ENCODE results near the gene REEP3.

Gene REEP3

DNA sequence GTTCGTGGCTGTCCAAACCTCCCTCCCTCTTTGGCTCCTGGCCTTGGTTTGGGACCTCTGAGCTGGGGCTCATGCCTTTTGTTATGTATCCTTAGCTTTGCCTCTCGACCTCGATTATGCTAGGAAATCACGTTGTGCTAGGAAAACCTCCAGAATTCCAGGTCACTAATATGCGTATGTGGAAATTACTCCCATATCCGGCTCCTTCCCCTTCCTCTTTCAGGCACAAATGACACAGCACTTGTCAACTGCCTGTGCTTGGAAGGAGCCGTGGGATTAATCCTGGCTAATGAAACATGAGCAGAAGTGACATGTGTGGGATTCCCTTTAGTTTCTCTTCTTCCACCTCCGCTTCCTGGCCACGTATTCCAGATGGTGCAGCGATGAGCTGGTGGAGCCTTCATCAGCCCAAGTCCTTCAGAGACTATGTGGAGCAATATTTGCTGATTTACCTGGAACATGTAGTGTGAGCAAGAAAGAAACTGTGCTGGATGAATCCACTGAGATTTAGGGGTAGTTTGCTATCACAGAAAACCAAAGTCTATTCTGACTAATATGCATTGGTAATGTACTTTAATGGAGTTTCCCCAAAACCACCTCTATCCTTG is 149.2 kb downstream of the REEP3 start:
- no peak overlapping the region for H3K4me3 ChIP-seq (ENCODE audit: low read length)
- H3K4me1 ChIP-seq (ENCODE audit: control insufficient read depth, insufficient read depth, low read length) = peaks cover 15% of the 10 kb centered on the region
- H3K36me3 ChIP-seq (ENCODE audit: control insufficient read depth, insufficient read depth, low read length) = no peaks in the 10 kb centered on the region
- H3K9ac ChIP-seq (ENCODE audit: low read length) = no peak overlapping the region
- no peaks in the 10 kb centered on the region for H3K27me3 ChIP-seq (ENCODE audit: control insufficient read depth, insufficient read depth, low read length)
- H3K27ac ChIP-seq (ENCODE audit: low read depth, low read length) = no peak overlapping the region

DNA sequence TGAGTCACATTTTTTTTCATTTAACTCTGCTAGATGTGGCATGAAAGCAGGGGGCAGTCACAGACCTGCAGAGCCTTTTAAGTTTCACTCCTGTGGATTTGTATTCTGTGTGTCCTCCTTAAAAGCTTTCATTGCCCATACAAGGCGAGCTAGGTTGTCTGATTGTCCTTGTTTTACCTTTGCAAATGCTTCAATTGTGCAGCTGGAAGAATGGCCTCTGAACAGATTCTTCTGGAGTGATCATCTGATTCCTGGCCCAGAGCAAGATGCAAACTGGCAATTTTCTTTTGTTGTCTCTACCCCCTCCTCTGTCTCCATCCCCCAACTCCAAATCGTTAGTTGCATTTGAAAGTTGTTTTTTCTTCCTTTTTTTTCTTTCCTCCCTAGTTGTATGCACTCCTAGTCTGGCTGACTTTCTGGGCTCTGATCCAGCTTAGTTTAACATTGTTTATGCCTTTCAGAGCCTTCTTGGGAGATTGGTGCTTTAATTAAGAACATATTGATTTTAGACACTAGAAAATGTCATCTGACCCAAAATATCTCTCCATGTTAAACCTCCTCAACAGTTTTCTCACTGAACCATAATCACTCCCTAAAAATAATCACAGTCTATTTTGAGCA is 150.2 kb downstream of the REEP3 start:
- Histone ChIP-seq H3K4me1 (ENCODE audit: control insufficient read depth, insufficient read depth, low read length) (peaks cover 15% of the 10 kb centered on the region), H3K27me3 (ENCODE audit: control insufficient read depth, insufficient read depth, low read length) (no peaks in the 10 kb centered on the region), H3K27ac (ENCODE audit: low read depth, low read length) (peak overlapping the region; percentile 57), H3K36me3 (ENCODE audit: control insufficient read depth, insufficient read depth, low read length) (no peaks in the 10 kb centered on the region), H3K9ac (ENCODE audit: low read length) (no peak overlapping the region), H3K4me3 (ENCODE audit: low read length) (no peak overlapping the region)

DNA sequence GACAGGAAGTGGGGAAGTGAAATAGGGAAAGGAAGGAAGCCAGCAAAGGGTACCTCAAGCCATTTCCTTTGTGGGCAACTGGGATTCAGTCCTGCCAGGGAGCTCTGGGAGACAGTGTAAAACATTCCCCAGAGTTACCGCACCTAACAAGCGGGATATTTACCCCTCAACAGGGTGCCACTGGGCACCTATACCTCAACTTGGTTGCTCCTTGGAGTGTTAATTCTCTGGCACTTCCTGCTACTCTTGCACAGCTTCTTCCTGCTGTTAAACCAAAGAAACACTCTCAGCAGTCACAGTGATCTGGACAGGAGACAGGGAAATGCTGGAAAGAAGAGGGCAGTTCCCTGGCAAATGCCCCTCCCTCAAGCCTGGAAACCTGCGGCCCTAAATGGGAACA is 151.3 kb downstream of the REEP3 start:
- Histone ChIP-seq H3K9ac (ENCODE audit: low read length) (no peak overlapping the region), H3K27ac (ENCODE audit: low read depth, low read length) (no peak overlapping the region), H3K4me3 (ENCODE audit: low read length) (no peak overlapping the region), H3K4me1 (ENCODE audit: control insufficient read depth, insufficient read depth, low read length) (peaks cover 15% of the 10 kb centered on the region), H3K36me3 (ENCODE audit: control insufficient read depth, insufficient read depth, low read length) (no peaks in the 10 kb centered on the region), H3K27me3 (ENCODE audit: control insufficient read depth, insufficient read depth, low read length) (no peaks in the 10 kb centered on the region)

DNA sequence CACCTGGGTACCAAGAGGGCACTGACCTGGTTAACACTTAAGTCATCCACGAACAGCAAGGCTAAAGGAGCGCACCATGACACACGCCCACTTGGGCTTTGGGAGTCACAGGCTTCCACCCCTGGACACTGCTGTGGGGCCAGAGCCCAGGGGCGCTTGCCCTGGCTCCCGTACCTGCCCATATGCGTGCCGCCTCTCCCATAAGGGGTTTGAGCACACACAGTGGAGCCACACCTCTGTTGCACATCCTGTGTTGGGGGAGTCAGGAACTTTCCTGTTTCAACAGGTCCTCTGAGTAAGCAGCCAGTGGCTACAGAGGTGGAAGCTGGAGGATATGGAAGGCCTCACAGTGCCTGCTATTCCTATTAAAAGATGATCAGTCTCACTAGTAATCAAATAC is 152.0 kb downstream of the REEP3 start:
- no peaks in the 10 kb centered on the region for H3K27me3 ChIP-seq (ENCODE audit: control insufficient read depth, insufficient read depth, low read length)
- no peak overlapping the region for H3K4me3 ChIP-seq (ENCODE audit: low read length)
- H3K4me1 ChIP-seq (ENCODE audit: control insufficient read depth, insufficient read depth, low read length) = peaks cover 15% of the 10 kb centered on the region
- H3K36me3 ChIP-seq (ENCODE audit: control insufficient read depth, insufficient read depth, low read length) = no peaks in the 10 kb centered on the region
- no peak overlapping the region for H3K27ac ChIP-seq (ENCODE audit: low read depth, low read length)
- no peak overlapping the region for H3K9ac ChIP-seq (ENCODE audit: low read length)

DNA sequence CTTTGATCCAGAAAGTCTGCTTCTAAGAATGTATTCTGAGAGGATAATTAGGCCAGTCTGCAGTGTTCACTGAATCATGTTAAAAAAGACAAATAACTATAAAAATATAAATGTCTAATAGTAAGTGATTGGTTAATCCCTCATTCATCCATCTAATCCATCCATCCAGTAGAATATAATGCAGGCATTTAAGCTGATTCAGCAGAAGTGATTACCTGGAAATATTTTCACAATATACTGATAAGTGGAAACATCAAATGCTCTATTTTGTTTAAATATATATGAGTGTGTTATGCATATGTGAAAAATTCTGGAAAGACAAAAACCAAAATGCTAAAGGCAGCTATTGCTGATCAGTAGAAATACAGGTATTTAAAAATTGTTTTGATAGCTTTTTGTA is 152.6 kb downstream of the REEP3 start:
- Histone ChIP-seq H3K27ac (ENCODE audit: low read depth, low read length) (no peak overlapping the region), H3K9ac (ENCODE audit: low read length) (no peak overlapping the region), H3K36me3 (ENCODE audit: control insufficient read depth, insufficient read depth, low read length) (no peaks in the 10 kb centered on the region), H3K4me3 (ENCODE audit: low read length) (no peak overlapping the region), H3K4me1 (ENCODE audit: control insufficient read depth, insufficient read depth, low read length) (peaks cover 15% of the 10 kb centered on the region), H3K27me3 (ENCODE audit: control insufficient read depth, insufficient read depth, low read length) (no peaks in the 10 kb centered on the region)

All from rectal smooth muscle tissue (tissue), 1 donor.